ENCODE measurements around the gene SLC35B3. TPM values are rescaled to one million over a fixed set of nuclear protein-coding genes. Genes with fewer than 3 reads are reported as not detected.

Gene SLC35B3
- polyA plus RNA-seq, 3 donors from 2014 or later = 10.8 to 15.6 (median 14.1) TPM

DNA sequence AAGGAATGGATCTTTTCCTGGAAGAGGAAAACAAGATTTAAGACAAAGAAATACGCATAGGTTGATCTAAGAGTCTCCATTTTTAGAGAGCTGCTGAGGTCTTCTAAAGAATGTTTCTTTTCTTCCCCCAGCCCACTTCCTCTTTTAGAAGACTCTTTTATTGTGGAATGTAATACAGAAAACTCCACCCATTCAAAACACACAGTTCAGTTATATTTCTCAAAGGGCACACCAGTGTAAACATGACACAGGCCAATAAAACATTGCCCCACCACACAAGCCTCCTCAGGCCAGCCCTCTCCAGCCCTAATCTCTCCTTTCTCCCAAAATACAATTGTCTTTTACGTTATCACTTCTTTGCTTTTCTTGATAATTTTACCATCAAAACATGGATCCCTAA, 42.8 kb downstream of the SLC35B3 start:
- Mint-ChIP-seq H3K27me3 (ENCODE audit: low read depth in 3 of 3) (no peaks in the 10 kb centered on the region), H3K4me1 (peaks cover 20 to 22% of the 10 kb centered on the region in 2 donors), H3K27ac (peak overlapping the region in 2 of 6 donors; percentile 7 to 10), H3K4me3 (no peak overlapping the region), H3K9me3 (peaks cover 0 to 3% (median 0%) of the 10 kb centered on the region in 6 donors), H3K36me3 (peaks cover 6 to 10% (median 9%) of the 10 kb centered on the region in 3 donors)
- DNase-seq = no peak

DNA sequence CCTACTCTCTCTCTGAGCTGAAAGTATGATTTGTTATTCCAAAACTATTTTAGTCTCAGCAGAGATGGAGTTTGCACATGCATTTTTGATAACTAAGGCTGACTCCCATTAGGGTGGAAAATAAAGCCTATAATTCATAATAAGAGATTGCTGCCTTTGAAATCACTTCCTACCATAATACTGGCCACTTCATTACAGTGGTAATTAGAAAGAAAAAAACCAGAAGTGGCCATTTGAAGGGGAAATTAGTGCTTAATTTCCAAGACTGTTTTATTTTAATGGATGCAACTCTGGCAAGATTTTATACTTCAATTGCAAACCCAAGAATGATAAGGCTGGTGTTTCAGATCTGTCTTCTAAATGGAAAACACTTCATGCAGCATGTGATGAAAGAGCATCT, 43.4 kb downstream of the SLC35B3 start:
- Mint-ChIP-seq H3K4me3 (no peak overlapping the region), H3K27me3 (ENCODE audit: low read depth in 3 of 3) (no peaks in the 10 kb centered on the region), H3K4me1 (peaks cover 20 to 22% of the 10 kb centered on the region in 2 donors), H3K27ac (no peak overlapping the region), H3K36me3 (peaks cover 2 to 6% (median 6%) of the 10 kb centered on the region in 3 donors), H3K9me3 (peaks cover 0 to under 1% (median 0%) of the 10 kb centered on the region in 6 donors)
- DNase-seq = no peak

DNA sequence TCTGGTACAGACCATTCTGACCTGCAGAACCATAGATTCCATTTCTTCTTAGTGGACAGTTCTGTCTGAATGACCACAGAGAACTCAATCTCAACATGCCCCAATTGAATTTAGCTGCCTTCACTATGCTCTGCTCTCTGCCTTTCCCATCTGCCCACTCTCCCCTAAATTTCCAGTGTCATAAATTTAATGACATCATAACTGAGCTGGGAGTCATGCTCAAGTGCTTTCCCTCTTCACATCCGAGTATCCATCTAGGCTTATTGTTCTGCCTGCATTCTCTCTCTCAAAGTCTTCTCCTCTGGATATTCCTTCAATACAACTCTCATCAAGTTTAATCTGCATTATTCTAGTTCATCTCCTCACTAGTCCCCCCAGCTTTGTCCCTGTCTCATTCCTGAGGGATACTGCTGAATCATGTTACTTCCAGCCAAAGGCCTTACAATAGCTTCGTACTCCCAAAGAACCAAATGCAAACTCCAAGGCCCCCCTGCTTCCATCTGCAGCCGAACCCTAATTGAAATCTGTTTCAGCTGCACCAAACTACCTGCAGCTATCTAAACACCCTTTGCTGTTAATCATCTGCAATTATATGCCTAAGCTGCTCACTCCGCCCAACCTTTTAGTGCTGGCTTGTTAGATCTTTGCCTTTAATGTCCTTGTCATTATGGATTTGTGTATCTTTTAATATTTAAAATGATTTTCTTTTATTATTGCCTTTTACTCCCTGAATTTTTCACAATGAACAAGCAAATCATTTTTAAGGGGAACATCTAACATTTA, 46.1 kb downstream of the SLC35B3 start:
- H3K4me1 Mint-ChIP-seq = peaks cover 20 to 22% of the 10 kb centered on the region in 2 donors
- no peaks in the 10 kb centered on the region for H3K36me3 Mint-ChIP-seq
- DNase-seq = no peak

DNA sequence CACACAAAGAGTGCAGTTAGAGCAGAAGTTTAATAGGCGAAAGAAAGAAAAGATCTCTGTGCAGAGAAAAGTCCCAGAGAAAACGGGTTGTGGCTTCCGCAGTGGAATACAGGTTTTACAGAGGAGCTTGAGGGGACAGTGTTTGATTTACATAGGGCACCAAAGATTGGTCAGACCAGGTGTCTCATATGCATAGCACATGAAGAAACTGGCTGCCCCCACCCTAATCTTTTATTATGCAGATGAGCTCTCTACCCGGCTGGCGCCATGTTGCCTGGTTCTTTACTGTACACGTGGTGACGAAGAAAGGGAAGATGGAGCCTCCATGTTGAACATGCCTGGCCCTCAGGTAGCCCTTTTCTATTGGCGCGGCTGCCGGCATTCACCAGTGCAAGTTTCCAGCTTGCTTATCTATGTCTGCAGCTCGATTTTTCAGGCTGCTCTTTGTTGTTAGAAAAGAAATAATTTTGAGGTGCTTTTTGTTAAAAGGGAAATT, 47.4 kb downstream of the SLC35B3 start:
- peaks cover 0 to under 1% (median 0%) of the 10 kb centered on the region in 6 donors for H3K9me3 Mint-ChIP-seq
- peaks cover 20% of the 10 kb centered on the region in 2 donors for H3K4me1 Mint-ChIP-seq
- H3K36me3 Mint-ChIP-seq = no peaks in the 10 kb centered on the region
- H3K4me3 Mint-ChIP-seq = no peak overlapping the region
- DNase-seq = no peak
- H3K27ac Mint-ChIP-seq = no peak overlapping the region
- H3K27me3 Mint-ChIP-seq (ENCODE audit: low read depth in 3 of 3) = peaks cover 0 to 9% (median 0%) of the 10 kb centered on the region in 3 donors

More for the DNA sequence above, 46.1 kb downstream of the SLC35B3 start:
- no peak overlapping the region for H3K27ac Mint-ChIP-seq
- H3K27me3 Mint-ChIP-seq (ENCODE audit: low read depth in 3 of 3) = peaks cover 0 to 4% (median 0%) of the 10 kb centered on the region in 3 donors
- no peak overlapping the region for H3K4me3 Mint-ChIP-seq
- H3K9me3 Mint-ChIP-seq = no peaks in the 10 kb centered on the region

DNA sequence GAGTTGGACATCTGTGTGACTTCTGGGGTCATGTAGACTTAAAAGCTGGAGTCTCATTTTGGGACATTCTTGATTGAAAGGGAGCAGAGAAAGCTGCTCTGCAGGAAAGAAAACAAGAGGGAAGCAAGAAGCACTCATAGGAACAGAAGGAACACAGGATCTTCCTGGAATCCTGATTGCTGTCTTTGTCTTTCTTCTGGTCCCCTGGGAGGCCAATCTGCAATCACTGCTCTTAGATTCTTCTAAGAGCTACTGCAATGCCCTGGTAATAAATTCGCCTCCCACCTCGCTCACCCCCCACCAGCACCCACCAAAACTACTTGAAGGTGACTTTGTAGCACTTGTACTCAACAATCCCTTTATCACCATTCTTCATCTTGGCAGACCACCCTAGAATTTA, 51.8 kb downstream of the SLC35B3 start:
- DNase-seq = no peak
- Mint-ChIP-seq H3K27me3 (ENCODE audit: low read depth in 3 of 3) (peaks cover 2 to 15% (median 3%) of the 10 kb centered on the region in 3 donors), H3K9me3 (peaks cover 0 to 3% (median 0%) of the 10 kb centered on the region in 6 donors), H3K27ac (no peak overlapping the region), H3K4me3 (no peak overlapping the region), H3K4me1 (no peaks in the 10 kb centered on the region), H3K36me3 (no peaks in the 10 kb centered on the region)

DNA sequence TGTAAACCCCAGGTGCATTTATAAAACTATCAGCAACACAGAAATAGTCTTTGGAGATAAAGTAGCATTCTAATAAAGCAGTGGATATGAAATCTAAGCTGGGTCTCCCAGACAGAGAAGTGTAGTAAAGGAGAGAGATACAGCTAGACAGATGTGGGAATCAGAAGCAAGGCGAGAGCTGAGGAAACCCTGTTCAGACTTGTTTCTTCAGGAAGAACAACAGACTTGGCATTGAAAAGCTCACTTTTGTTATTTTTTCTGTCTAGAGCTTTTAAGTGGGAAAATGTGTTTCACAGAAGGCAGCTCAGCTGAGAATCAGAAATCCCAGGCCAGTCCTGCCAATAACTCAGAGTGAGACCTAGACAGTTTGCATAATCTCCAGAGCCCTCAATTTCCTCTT, 52.9 kb downstream of the SLC35B3 start:
- no peaks in the 10 kb centered on the region for H3K4me1 Mint-ChIP-seq
- no peak overlapping the region for H3K4me3 Mint-ChIP-seq
- no peaks in the 10 kb centered on the region for H3K36me3 Mint-ChIP-seq
- H3K27ac Mint-ChIP-seq = no peak overlapping the region
- H3K27me3 Mint-ChIP-seq (ENCODE audit: low read depth in 3 of 3) = peaks cover 3 to 19% (median 3%) of the 10 kb centered on the region in 3 donors
- H3K9me3 Mint-ChIP-seq = peaks cover 0 to 3% (median 0%) of the 10 kb centered on the region in 6 donors
- no peak for DNase-seq

DNA sequence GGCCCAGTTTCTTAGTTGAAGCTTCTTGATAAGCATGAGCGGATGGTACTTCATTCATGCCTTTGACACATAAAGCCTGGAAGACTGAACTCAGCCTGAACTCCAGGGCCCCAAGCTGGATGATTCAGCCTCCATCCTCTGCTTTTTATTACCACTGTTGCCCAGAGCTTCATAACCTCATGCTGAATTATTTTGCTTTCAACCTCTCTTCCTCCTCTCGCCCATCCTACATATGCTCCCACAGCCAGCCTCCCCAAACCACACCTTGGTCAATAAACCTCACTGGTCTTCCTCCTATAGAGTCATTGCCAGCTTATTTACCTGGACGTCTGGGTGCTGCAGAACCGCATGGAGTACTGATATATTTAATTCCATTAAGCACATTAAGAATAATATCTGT, 59.4 kb downstream of the SLC35B3 start:
- Mint-ChIP-seq H3K4me3 (no peak overlapping the region), H3K4me1 (no peaks in the 10 kb centered on the region), H3K36me3 (no peaks in the 10 kb centered on the region), H3K27me3 (ENCODE audit: low read depth in 3 of 3) (peaks cover 4 to 11% (median 7%) of the 10 kb centered on the region in 3 donors), H3K27ac (no peak overlapping the region), H3K9me3 (peaks cover 0 to 3% (median 0%) of the 10 kb centered on the region in 6 donors)
- DNase-seq = no peak

Data from immature natural killer cell (primary cell).